ENCODE measurements around the gene CD151.

The CD151 gene

GRCh38 chr11:803467-803742, 29.3 kb upstream of the CD151 start:
- FAIRE-seq = no peak
- TF ChIP-seq, protein P1, sequence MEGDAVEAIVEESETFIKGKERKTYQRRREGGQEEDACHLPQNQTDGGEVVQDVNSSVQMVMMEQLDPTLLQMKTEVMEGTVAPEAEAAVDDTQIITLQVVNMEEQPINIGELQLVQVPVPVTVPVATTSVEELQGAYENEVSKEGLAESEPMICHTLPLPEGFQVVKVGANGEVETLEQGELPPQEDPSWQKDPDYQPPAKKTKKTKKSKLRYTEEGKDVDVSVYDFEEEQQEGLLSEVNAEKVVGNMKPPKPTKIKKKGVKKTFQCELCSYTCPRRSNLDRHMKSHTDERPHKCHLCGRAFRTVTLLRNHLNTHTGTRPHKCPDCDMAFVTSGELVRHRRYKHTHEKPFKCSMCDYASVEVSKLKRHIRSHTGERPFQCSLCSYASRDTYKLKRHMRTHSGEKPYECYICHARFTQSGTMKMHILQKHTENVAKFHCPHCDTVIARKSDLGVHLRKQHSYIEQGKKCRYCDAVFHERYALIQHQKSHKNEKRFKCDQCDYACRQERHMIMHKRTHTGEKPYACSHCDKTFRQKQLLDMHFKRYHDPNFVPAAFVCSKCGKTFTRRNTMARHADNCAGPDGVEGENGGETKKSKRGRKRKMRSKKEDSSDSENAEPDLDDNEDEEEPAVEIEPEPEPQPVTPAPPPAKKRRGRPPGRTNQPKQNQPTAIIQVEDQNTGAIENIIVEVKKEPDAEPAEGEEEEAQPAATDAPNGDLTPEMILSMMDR (IDR thresholded peaks at IDR 0.05; ENCODE audit: insufficient read depth, missing control alignments) = no peak
- DNase-seq (ENCODE audit: insufficient read length, low spot score) = no peak

DNA sequence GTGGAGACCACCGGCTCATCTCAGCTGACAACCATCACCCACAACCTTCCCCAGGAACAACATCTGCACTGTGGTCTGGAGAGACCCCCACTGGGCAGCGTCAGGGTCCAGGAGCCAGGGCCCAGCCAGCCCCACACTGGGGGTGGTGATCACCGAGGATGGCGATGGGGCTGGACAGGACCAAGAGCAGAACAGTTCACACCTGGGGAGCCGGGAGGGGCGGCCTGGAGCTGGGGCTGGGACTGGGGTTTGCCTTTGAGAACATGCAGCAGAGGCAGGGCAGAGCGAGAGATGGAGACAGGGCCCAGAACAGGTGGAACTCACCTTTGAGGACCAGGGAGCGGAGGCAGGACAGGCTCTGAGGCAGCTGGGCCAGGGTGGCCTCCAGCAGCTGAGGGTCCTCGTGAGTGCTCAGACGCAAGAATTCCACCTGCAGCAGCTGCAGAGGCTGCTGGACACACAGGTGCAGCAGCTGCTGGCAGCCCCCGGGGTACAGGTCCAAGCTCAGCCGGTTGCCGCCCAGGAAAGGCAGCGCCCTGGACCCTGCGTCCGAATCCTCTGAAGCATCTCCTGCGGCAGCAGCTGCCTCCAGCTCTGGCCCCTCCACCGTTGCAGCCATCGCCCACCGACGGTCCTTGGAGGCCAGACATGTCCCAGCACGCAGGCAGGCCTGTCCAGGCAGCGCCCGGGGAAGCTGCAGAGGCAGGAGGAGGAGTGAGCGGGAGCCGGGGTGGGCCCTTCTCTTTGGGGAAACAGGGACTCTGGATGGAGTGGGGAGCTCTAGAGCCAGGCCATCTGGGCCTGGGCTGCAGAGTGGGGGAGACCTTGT, 28.8 kb upstream of the CD151 start:
- FAIRE-seq (no peak), DNase-seq (ENCODE audit: insufficient read length, low spot score) (no peak)
- TF ChIP-seq, protein P1 (IDR thresholded peaks at IDR 0.05; ENCODE audit: insufficient read depth, missing control alignments) = no peak

- no peak for DNase-seq (ENCODE audit: insufficient read length, low spot score)
- FAIRE-seq = no peak
Observed at GRCh38 chr11:804599-804964, 28.2 kb upstream of the CD151 start.

GRCh38 chr11:808427-809286, 24.1 kb upstream of the CD151 start:
- DNase-seq (ENCODE audit: insufficient read length, low spot score) (no peak), FAIRE-seq (no peak)
- TF ChIP-seq, protein P1 (IDR thresholded peaks at IDR 0.05; ENCODE audit: insufficient read depth, missing control alignments) = no peak

More at GRCh38 chr11:804599-804964, 28.2 kb upstream of the CD151 start:
- TF ChIP-seq, protein P1 (IDR thresholded peaks at IDR 0.05; ENCODE audit: insufficient read depth, missing control alignments) = no peak

DNA sequence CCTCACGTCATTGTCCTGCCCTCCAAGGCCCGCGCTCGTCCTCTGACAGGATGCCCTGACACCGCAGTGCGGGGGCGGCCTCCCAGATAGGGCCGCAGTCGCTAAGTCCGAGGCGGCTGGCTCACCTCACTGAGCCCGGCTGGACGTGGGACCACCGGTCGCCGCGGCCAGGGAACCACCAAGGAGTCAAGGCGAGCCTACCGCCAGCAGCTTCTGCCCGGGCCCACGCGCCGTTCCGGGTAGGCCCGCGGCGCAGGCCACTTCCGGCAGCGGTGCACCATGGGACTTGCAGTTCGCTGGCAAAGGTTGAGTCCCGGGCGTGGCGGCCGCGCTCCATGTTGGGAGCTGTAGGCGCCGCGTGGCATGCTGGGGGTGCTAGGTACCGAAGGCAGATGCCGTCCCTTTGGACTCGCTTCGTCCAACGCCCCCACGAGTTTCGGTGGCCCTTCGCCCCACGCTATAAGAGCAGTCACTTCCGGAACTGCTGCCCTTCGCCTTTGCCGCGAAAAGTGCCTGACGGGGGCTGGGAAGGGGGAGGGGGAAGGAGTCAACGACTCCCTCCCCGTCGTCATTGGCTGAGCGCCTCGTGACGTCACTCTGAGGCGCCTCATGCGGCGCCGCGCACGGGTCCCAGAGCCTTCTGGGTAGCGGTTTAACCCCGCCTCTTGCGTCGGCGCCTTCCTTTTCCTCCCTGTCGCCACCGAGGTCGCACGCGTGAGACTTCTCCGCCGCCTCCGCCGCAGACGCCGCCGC, 23.3 kb upstream of the CD151 start, which contains the start of gene RPLP2:
TSS of gene RPLP2 (plus strand) at position 681 of the 753 bp plus-strand sequence. CDS start 268 bp downstream, outside the sequence.
- DNase-seq (ENCODE audit: insufficient read length, low spot score) (peak; percentile 88), FAIRE-seq (no peak)
- TF ChIP-seq, protein P1 (IDR thresholded peaks at IDR 0.05; ENCODE audit: insufficient read depth, missing control alignments) = no peak

DNA sequence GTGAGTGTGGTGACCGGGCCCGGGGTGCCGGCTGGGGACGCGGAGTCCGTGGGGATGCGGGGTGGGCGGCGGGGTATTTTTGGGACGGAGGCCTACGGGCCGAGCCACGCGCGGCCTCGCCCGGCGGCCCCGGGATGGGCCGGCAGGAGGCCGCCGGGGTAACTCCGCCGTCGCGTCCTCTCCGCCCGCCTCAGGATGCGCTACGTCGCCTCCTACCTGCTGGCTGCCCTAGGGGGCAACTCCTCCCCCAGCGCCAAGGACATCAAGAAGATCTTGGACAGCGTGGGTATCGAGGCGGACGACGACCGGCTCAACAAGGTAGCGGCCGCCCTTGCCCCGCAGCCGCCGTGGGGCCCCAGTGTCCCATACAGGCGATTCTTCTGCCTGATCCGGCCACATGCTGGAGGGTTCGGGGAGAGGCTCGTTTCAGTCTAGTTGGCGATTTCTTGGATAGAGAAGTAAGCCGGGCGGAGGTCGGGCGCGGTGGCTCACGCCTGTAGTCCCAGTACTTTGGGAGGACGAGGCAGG, 22.6 kb upstream of the CD151 start:
- TF ChIP-seq, protein P1 (IDR thresholded peaks at IDR 0.05; ENCODE audit: insufficient read depth, missing control alignments) = no peak
- DNase-seq (ENCODE audit: insufficient read length, low spot score) = no peak
- no peak for FAIRE-seq
